Osteoblast (primary cell): ENCODE data around the gene ACBD6. TPM values are rescaled to one million over a fixed set of nuclear protein-coding genes. Genes with fewer than 3 reads are reported as not detected.

Experiments used
- DNase-seq: peaks from one replicate; pipeline ENCODE4 v3.0.0; 2011; ENCODE audit warnings: low spot score, mixed read lengths; ENCODE audit not compliant: insufficient read length; ENCODE audit errors: missing footprints
- H2AFZ ChIP-seq: 2 replicates; pipeline ENCODE4 v1.6.0; 2011; ENCODE audit warnings: mild to moderate bottlenecking, low read length
- H3K27ac ChIP-seq: 2 replicates; pipeline ENCODE4 v1.5.1; 2011; ENCODE audit warnings: mild to moderate bottlenecking, low read depth, low read length, moderate library complexity
- H3K27me3 ChIP-seq: 2 replicates; pipeline ENCODE4 v1.6.0; 2012; ENCODE audit warnings: mild to moderate bottlenecking, control low read depth, inconsistent platforms, low read length, moderate library complexity; ENCODE audit not compliant: insufficient read depth
- H3K36me3 ChIP-seq: 2 replicates; pipeline ENCODE4 v1.5.1; 2011; ENCODE audit warnings: mild to moderate bottlenecking, low read length, control low read depth, moderate library complexity; ENCODE audit not compliant: insufficient read depth
- H3K4me1 ChIP-seq: 2 replicates; pipeline ENCODE4 v1.5.1; 2011; ENCODE audit warnings: mild to moderate bottlenecking, low read length, control low read depth, moderate library complexity; ENCODE audit not compliant: insufficient read depth
- H3K4me2 ChIP-seq: 2 replicates; pipeline ENCODE4 v1.6.0; 2011; ENCODE audit warnings: mild to moderate bottlenecking, low read length; ENCODE audit not compliant: insufficient read depth
- H3K4me3 ChIP-seq: fragments of 200-600 bp; sonication (generic); 3 replicates; pipeline ENCODE4 v1.5.1; 2012; ENCODE audit warnings: mild to moderate bottlenecking, low read length, inconsistent platforms; ENCODE audit not compliant: insufficient read depth
- H3K79me2 ChIP-seq: 2 replicates; pipeline ENCODE4 v1.6.0; 2012; ENCODE audit warnings: mild to moderate bottlenecking, low read length, control low read depth, inconsistent platforms; ENCODE audit not compliant: insufficient read depth
- H3K9me3 ChIP-seq: 2 replicates; pipeline ENCODE4 v1.5.1; 2011; ENCODE audit warnings: low read depth, low read length, control low read depth
- H4K20me1 ChIP-seq: 2 replicates; pipeline ENCODE4 v1.6.0; 2012; ENCODE audit warnings: mild to moderate bottlenecking, low read length, control low read depth; ENCODE audit not compliant: insufficient read depth
- CTCF ChIP-seq: IDR thresholded peaks from 2 replicates; pipeline ENCODE4 v1.5.1; 2011; ENCODE audit warnings: mild to moderate bottlenecking, low read depth, low read length, moderate library complexity; ENCODE audit errors: extremely low read depth
- total RNA-seq: library from RNA; depleted of rRNA; stranded (reverse); fragments of >200 nt; gene quantifications from 2 replicates; pipeline ENCODE4 v1.2.3, GENCODE V29; 2012

Gene ACBD6
- total RNA-seq, 1 donor = 55.7 TPM

GRCh38 chr1:180286417-180286816 lies 216.0 kb downstream of the ACBD6 start:
- Histone ChIP-seq H3K27ac (no peak overlapping the region), H3K9me3 (no peaks in the 10 kb centered on the region), H4K20me1 (no peaks in the 10 kb centered on the region), H3K36me3 (no peaks in the 10 kb centered on the region), H3K4me3 (no peak overlapping the region), H3K79me2 (no peaks in the 10 kb centered on the region), H3K4me2 (no peak overlapping the region), H2AFZ (no peak overlapping the region), H3K4me1 (no peaks in the 10 kb centered on the region), H3K27me3 (no peaks in the 10 kb centered on the region)
- no peak for TF ChIP-seq CTCF
- no peak for DNase-seq

GRCh38 chr1:180283098-180283497 lies 219.3 kb downstream of the ACBD6 start:
- Histone ChIP-seq H3K27me3 (no peaks in the 10 kb centered on the region), H3K27ac (no peak overlapping the region), H2AFZ (no peak overlapping the region), H3K4me3 (no peak overlapping the region), H3K4me1 (no peaks in the 10 kb centered on the region), H3K36me3 (no peaks in the 10 kb centered on the region), H3K79me2 (no peaks in the 10 kb centered on the region), H3K9me3 (no peaks in the 10 kb centered on the region), H4K20me1 (no peaks in the 10 kb centered on the region), H3K4me2 (no peak overlapping the region)
- DNase-seq = no peak
- TF ChIP-seq CTCF = no peak

- H3K9me3 ChIP-seq = no peaks in the 10 kb centered on the region
- H3K4me2 ChIP-seq = no peak overlapping the region
- no peaks in the 10 kb centered on the region for H3K4me1 ChIP-seq
- no peak for TF ChIP-seq CTCF
- DNase-seq = no peak
- H3K27me3 ChIP-seq = no peaks in the 10 kb centered on the region
- H3K27ac ChIP-seq = no peak overlapping the region
- no peaks in the 10 kb centered on the region for H3K36me3 ChIP-seq
- no peak overlapping the region for H3K4me3 ChIP-seq
- no peaks in the 10 kb centered on the region for H3K79me2 ChIP-seq
- H4K20me1 ChIP-seq = no peaks in the 10 kb centered on the region
- H2AFZ ChIP-seq = no peak overlapping the region
Observed at GRCh38 chr1:180282401-180283044, 219.9 kb downstream of the ACBD6 start.

- no peak for TF ChIP-seq CTCF
- no peaks in the 10 kb centered on the region for H3K79me2 ChIP-seq
- H3K4me1 ChIP-seq = no peaks in the 10 kb centered on the region
- H3K4me2 ChIP-seq = no peak overlapping the region
- H3K9me3 ChIP-seq = no peaks in the 10 kb centered on the region
- no peak for DNase-seq
- H3K4me3 ChIP-seq = no peak overlapping the region
- H3K27me3 ChIP-seq = no peaks in the 10 kb centered on the region
- no peak overlapping the region for H3K27ac ChIP-seq
- H3K36me3 ChIP-seq = no peaks in the 10 kb centered on the region
- no peaks in the 10 kb centered on the region for H4K20me1 ChIP-seq
- H2AFZ ChIP-seq = no peak overlapping the region
Observed at GRCh38 chr1:180281490-180281889, 220.9 kb downstream of the ACBD6 start.
